GM12892 (cell line): ENCODE measurements around the gene CELF1.
"Not testable (repeated sequence)": the region's sequence is repeated elsewhere in the genome, so short reads cannot be mapped to it uniquely, and the experiment has no call there.

ENCODE experiments used
- DNase-seq: peaks from one replicate; pipeline ENCODE4 v3.0.0; 2011; ENCODE audit not compliant: insufficient read length
- FAIRE-seq: peaks from 2 replicates; lab custom pipeline; 2011; peaks lifted over from hg19 to GRCh38; lab: Jason Lieb, UNC
- POLR2A ChIP-seq: IDR thresholded peaks from 2 replicates; pipeline ENCODE4 v1.6.1; 2011; ENCODE audit warnings: low read depth, low read length, control low read depth
- POLR2AphosphoS5 ChIP-seq: IDR thresholded peaks from 2 replicates; pipeline ENCODE4 v1.6.1; 2011; ENCODE audit warnings: low read depth, low read length, control low read depth
- TAF1 ChIP-seq: IDR thresholded peaks from 2 replicates; pipeline ENCODE4 v1.6.1; 2011; ENCODE audit warnings: low read depth, mild to moderate bottlenecking, control low read depth, low read length, borderline replicate concordance

Gene CELF1

DNA sequence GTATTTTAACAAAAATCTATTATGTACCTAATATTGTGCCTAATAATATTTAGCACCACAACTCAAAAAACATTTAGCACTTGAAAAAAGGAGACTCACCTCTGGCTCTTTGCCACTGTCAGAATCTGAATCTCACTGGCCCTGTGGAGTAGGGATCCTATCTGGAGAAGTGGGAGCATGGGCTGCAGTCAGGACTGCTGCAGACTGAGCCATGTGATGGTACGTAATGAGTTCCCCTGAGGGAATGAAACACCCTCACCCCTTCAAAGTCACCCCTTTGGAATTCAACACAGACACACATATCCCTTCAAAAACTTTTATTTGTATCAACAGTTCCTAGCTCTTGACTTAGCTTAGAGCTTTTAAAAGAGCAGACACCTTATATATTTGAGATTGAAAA is 19.0 kb upstream of the CELF1 start:
- TF ChIP-seq TAF1 (no peak), POLR2A (no peak), POLR2AphosphoS5 (no peak)
- DNase-seq (no peak), FAIRE-seq (no peak)

DNA sequence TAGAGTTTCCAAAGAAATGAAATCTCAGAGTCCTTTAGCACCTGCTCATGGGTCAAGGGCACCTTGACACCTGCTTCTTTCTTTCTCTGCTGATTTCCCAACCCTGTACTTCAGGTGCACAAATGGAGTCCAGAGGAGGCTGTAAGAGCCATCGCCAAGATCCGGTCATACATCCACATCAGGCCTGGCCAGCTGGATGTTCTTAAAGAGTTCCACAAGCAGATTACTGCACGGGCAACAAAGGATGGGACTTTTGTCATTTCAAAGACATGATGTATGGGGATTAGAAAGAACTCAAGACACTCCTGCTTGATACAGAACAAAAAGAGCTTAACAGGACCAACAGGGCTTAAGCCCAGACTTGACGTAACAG is 18.4 kb upstream of the CELF1 start:
- FAIRE-seq (no peak), DNase-seq (no peak)
- TF ChIP-seq POLR2AphosphoS5 (no peak), POLR2A (no peak; the same call in 1 of the 2 replicates), TAF1 (no peak)

DNA sequence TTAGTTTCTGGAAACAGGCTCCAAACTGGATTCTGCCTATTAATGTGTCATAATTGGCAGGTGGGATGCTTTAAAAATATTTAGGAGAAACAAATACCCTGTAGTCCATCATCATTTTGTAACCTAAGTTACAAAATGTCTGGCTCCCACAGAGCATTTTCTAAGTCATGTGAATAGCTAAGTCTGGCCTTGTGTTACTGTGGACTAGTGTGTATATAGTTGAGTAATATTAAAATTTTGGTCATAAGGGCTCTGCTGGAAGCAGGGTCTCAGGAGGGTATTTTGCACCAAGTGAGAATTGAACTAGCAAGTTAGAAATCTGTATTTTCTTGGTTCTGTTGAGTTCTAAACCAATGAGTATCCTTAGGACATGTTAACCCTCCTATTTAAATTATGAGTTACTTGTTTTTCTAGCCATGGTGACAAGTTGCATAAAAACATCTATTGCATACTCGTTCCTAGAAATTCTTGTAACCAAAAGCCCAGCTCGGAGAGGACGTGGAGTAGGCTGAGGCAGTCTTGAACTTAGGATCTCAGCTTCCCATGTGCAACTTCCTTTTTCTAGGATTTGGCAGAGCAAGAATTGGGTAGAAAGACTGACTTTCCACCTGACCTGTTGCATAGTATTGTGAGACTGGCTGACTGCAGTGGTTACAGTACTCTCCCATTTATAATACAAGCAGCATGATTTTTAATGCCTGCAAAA is 17.9 kb upstream of the CELF1 start:
- 0 out of 2 replicates have a peak, but pooled peaks have one; percentile 25 for TF ChIP-seq POLR2A
- no peak for TF ChIP-seq TAF1
- FAIRE-seq (no peak), DNase-seq (no peak)

DNA sequence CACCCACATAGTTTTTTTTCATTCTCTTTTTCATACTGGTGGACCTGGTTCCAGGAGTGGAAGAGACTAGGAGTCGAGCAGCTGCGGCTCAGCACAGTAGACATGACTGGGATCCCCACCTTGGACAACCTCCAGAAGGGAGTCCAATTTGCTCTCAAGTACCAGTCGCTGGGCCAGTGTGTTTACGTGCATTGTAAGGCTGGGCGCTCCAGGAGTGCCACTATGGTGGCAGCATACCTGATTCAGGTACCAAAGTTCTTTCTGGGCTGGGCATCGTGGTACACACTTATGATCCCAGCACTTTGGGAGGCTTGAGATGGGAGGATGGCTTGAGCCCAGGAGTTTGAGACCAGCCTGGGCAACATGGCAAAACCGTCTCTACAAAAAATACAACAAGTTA is 16.7 kb upstream of the CELF1 start:
- TF ChIP-seq TAF1 (no peak), POLR2A (no peak), POLR2AphosphoS5 (no peak)
- DNase-seq (no peak), FAIRE-seq (no peak)

DNA sequence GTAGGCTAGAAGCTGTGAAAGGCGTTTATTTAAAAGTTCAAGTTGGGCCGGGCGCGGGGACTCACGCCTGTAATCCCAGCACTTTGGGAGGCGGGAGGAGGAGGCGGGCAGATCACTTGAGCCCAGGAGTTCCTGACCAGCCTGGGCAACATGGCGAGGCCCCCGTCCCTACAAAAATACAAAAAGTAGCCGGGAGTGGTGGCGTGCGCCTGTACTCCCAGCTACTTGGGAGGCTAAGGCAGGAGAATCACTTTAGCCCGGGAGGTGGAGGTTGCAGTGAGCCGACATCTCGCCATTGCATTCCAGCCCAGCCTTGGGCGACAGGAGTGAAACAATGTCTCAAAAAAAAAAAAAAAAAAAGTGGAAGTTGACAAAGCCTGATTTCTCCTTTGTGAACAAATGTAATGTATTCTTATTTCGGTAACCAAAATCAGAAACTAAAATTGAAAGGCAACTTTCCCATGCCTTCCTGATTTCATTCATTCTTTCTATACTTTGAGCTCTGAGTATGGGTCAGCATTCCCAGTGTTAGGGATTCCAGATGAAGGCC is 13.3 kb upstream of the CELF1 start:
- DNase-seq, result no peak
- FAIRE-seq, result peak; percentile 30

DNA sequence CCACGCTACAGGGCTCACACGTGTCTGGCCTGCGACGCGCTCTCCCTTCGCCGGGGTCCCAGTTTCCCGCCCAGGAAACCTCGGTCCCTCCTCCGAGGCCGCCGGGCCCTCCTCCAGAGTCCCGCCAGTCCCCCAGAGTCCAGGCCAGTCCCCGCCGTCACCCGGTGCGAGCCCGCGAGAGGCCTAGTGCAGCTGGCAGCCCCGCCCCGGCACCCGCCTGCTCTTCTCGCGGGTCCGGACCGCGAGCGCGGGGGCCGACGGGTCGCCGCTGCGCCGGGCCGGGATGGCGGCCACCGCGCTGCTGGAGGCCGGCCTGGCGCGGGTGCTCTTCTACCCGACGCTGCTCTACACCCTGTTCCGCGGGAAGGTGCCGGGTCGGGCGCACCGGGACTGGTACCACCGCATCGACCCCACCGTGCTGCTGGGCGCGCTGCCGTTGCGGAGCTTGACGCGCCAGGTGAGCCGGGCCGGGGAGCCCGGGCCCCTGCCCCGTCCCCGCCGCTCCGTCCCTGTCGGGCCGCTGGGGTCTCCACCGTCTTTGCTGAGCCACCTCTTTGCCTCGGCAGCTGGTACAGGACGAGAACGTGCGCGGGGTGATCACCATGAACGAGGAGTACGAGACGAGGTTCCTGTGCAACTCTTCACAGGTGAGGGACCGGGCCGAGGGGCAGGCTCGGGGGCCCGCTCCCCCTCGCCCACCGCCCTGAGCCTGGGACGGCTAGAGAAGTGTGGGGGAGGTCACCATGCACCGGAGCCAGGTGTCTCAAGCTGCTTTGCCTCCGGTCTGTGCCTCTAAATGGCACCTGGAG is 12.6 kb upstream of the CELF1 start, which contains the start of gene PTPMT1:
TSS of gene PTPMT1 (plus strand) at position 260 of the 809 bp plus-strand sequence. CDS start at position 284, 24 bp downstream.
- peak; percentile 83 for FAIRE-seq
- TF ChIP-seq POLR2A (peak; percentile 96), POLR2AphosphoS5 (peak; percentile 68), TAF1 (peak; percentile 61; the same call in 1 of the 2 replicates)
- DNase-seq, result peak; percentile 66

More for the DNA sequence above, 13.3 kb upstream of the CELF1 start:
- TF ChIP-seq TAF1 (no peak), POLR2AphosphoS5 (no peak), POLR2A (no peak)

DNA sequence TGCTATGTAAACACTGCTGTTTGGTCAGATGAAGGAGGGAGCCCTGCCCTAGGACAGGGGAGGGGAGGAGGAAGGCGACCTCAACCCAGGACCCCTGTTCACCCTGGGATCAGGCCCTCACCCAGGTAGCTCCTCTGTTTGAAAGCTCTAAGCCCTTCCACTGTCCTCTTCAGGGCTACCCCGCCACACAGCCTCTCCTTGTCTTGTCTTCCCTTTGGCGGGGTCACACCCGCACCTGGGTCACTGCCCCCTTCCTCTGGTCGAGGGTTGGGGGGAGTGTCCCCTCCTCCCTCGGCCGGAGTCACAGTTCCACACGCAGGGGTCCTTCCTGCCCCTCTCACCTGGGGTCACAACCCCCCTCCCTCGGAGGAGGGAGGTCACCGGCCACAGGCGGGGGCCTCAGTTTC is 12.0 kb upstream of the CELF1 start:
- TF ChIP-seq POLR2A (no peak), TAF1 (no peak), POLR2AphosphoS5 (no peak)
- DNase-seq (no peak), FAIRE-seq (no peak)

DNA sequence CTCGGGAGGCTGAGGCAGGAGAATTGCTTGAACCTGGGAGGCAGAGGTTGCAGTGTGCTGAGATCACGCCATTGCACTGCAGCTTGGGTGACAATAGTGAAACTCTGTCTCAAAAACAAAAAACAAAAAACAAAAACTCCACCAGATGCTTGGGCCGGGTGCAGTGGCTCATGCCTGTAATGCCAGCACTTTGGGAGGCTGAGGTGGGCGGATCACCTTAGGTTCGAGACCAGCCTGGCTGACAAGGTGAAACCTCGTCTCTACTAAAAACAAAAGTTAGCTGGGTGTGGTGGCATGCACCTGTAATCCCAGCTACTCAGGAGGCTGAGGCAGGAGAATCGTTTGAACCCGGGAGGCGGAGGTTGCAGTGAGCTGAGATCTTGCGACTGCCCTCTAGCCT is 11.4 kb upstream of the CELF1 start:
- not testable (repeated sequence) for DNase-seq, FAIRE-seq

DNA sequence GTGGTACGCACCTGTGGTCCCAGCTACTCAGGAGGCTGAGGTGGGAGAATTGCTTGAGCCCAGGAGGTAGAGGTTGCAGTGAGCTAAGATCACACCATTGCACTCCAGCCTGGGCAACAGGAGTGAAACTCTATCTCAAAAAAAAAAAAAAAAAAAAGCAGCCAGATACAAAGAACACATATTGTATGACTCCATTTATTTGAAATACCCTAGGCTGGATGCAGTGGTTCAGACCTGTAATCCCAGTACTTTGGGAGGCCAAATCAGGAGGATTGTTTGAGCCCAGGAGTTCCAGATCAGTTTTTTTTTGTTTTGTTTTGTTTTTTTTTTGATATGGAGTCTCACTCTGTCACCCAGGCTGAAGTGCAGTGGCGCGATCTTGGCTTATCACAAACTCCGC is 9.5 kb upstream of the CELF1 start:
- not testable (repeated sequence) for FAIRE-seq, DNase-seq

DNA sequence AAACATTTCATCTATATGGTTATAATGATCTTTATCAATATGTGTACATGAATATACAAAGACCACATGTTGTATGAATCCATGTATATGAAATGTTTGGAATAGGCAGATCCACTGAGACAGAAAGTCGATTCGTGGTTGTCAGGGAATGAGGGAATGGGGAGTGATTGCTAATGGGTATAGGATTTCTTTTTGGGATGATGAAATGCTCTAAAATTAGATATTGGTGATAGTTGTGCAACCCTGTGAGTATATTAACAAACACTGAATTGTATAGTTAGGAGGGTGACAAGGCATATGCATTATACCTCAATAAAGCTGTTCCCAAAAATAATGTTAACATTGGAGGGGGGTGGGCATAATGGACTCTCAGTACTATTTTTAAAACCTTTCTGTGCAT is 7.5 kb upstream of the CELF1 start:
- FAIRE-seq, result no peak
- no peak for DNase-seq
- no peak for TF ChIP-seq TAF1
- no peak for TF ChIP-seq POLR2A
- no peak for TF ChIP-seq POLR2AphosphoS5

DNA sequence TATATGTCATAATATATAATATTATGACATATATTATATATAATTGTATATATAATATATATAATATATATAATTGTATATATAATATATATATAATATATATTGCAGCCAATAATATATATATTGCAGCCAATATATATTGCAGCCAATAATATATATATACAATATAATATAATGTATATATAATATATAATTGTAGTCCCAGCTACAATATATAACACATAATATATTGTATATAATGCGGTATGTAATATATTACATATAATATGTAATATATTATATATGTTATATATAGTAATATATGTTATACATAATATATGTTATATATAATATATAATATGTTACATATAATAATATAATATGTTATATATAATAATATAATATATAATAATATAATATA is 5.8 kb upstream of the CELF1 start:
- TF ChIP-seq TAF1 (no peak), POLR2A (no peak), POLR2AphosphoS5 (no peak)
- DNase-seq, result no peak
- FAIRE-seq, result no peak

DNA sequence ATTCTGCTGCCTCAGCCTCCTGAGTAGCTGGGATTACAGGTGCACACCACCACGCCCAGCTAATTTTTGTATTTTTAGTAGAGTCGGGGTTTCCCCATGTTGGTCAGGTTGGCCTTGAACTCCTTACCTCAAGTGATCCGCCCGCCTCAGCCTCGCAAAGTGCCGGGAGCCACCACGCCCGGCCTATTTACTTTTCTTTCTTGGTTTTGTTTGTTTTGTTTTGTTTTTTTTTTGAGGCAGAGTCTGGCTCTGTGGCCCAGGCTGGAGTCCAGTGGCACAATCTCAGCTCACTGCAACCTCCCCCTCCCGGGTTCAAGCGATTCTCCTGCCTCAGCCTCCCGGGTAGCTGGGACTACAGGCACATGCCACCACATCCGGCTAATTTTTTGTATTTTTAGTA is 4.1 kb upstream of the CELF1 start:
- not testable (repeated sequence) for FAIRE-seq, DNase-seq

DNA sequence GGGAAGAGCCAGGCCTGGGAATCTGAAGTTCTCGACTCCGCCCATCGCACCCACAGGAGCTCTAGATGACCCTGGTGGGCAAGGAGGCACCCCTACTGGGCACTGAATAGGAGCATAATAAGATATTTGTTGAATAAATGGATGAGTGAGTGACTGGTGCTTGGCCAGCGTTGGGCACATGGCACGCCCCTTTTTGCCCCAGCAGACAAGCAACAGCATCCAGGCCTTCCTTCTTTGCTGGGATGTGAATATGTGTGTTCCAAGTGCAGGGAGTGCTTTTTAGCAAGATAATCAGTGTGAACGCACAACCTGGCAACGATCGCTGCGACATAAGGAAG is 443 bp upstream of the CELF1 start:
- FAIRE-seq (no peak), DNase-seq (no peak)
- TF ChIP-seq POLR2A, result no peak
- TF ChIP-seq TAF1, result no peak
- no peak for TF ChIP-seq POLR2AphosphoS5
